Muscle layer of colon (tissue), 2 donors: ENCODE data around the gene WASHC4.

ENCODE experiments used
- H3K27ac ChIP-seq: one replicate; pipeline ENCODE4 v1.7.0; 2013; ENCODE audit warnings: low read depth, mild to moderate bottlenecking, low read length, moderate library complexity
- H3K27me3 ChIP-seq, 2 donors: one replicate each; pipeline ENCODE4 v1.7.0; 2013; ENCODE audit warnings: low read length in 2 of 2, mild to moderate bottlenecking in 2 of 2; ENCODE audit not compliant: insufficient read depth in 2 of 2, control insufficient read depth in 1 of 2
- H3K36me3 ChIP-seq: one replicate; pipeline ENCODE4 v1.7.0; 2013; ENCODE audit warnings: mild to moderate bottlenecking, low read length; ENCODE audit not compliant: insufficient read depth
- H3K4me1 ChIP-seq: one replicate; pipeline ENCODE4 v1.7.0; 2013; ENCODE audit warnings: mild to moderate bottlenecking, low read length; ENCODE audit not compliant: insufficient read depth
- H3K4me3 ChIP-seq, 2 donors: one replicate each; pipeline ENCODE4 v1.7.0; 2013; ENCODE audit warnings: low read length in 2 of 2, low read depth in 1 of 2, mild to moderate bottlenecking in 1 of 2, moderate library complexity in 1 of 2
- H3K9ac ChIP-seq: one replicate; pipeline ENCODE4 v1.7.0; 2013; ENCODE audit warnings: low read length
- H3K9me3 ChIP-seq: one replicate; pipeline ENCODE4 v1.7.0; 2013; ENCODE audit warnings: mild to moderate bottlenecking, low read length
- donor health status: abdominal sarcoma.
- donor health status: Adenocarcinoma of cecum.

WASHC4 gene

GRCh38 chr12:105138248-105138647, 30.7 kb downstream of the WASHC4 start:
- Histone ChIP-seq H3K4me1 (no peaks in the 10 kb centered on the region), H3K9me3 (no peaks in the 10 kb centered on the region), H3K9ac (no peak overlapping the region), H3K27me3 (no peaks in the 10 kb centered on the region), H3K27ac (no peak overlapping the region), H3K36me3 (peaks cover 61% of the 10 kb centered on the region), H3K4me3 (no peak overlapping the region)

- H3K36me3 ChIP-seq: peaks cover 45% of the 10 kb centered on the region
- H3K4me3 ChIP-seq: no peak overlapping the region
- no peaks in the 10 kb centered on the region for H3K4me1 ChIP-seq
- no peak overlapping the region for H3K9ac ChIP-seq
- H3K27ac ChIP-seq: no peak overlapping the region
- H3K27me3 ChIP-seq: no peaks in the 10 kb centered on the region
- H3K9me3 ChIP-seq: no peaks in the 10 kb centered on the region
Measured at GRCh38 chr12:105141320-105141922, 33.9 kb downstream of the WASHC4 start.

GRCh38 chr12:105142259-105142658, 34.7 kb downstream of the WASHC4 start:
- H3K36me3 ChIP-seq: peaks cover 36% of the 10 kb centered on the region
- no peak overlapping the region for H3K9ac ChIP-seq
- no peak overlapping the region for H3K4me3 ChIP-seq
- H3K27me3 ChIP-seq: no peaks in the 10 kb centered on the region
- H3K4me1 ChIP-seq: no peaks in the 10 kb centered on the region
- H3K27ac ChIP-seq: no peak overlapping the region
- H3K9me3 ChIP-seq: no peaks in the 10 kb centered on the region

- no peak overlapping the region for H3K4me3 ChIP-seq
- H3K9me3 ChIP-seq: no peaks in the 10 kb centered on the region
- peaks cover 58% of the 10 kb centered on the region for H3K36me3 ChIP-seq
- no peak overlapping the region for H3K27ac ChIP-seq
- no peaks in the 10 kb centered on the region for H3K27me3 ChIP-seq
- H3K9ac ChIP-seq: no peak overlapping the region
- H3K4me1 ChIP-seq: no peaks in the 10 kb centered on the region
Measured at GRCh38 chr12:105156260-105156659, 48.7 kb downstream of the WASHC4 start.

GRCh38 chr12:105157606-105158005, 50.1 kb downstream of the WASHC4 start:
- Histone ChIP-seq H3K9me3 (no peaks in the 10 kb centered on the region), H3K9ac (no peak overlapping the region), H3K27me3 (no peaks in the 10 kb centered on the region), H3K4me1 (peaks cover 8% of the 10 kb centered on the region), H3K36me3 (peaks cover 52% of the 10 kb centered on the region), H3K27ac (no peak overlapping the region), H3K4me3 (no peak overlapping the region)

- H3K27me3 ChIP-seq: no peaks in the 10 kb centered on the region
- peaks cover 8% of the 10 kb centered on the region for H3K4me1 ChIP-seq
- no peaks in the 10 kb centered on the region for H3K9me3 ChIP-seq
- no peak overlapping the region for H3K27ac ChIP-seq
- peaks cover 52% of the 10 kb centered on the region for H3K36me3 ChIP-seq
- H3K9ac ChIP-seq: no peak overlapping the region
- no peak overlapping the region for H3K4me3 ChIP-seq
Measured at GRCh38 chr12:105158876-105159275, 51.3 kb downstream of the WASHC4 start.

GRCh38 chr12:105162174-105162573, 54.6 kb downstream of the WASHC4 start:
- H3K9ac ChIP-seq: no peak overlapping the region
- H3K27ac ChIP-seq: no peak overlapping the region
- no peak overlapping the region for H3K4me3 ChIP-seq
- H3K27me3 ChIP-seq: no peaks in the 10 kb centered on the region
- H3K9me3 ChIP-seq: no peaks in the 10 kb centered on the region
- peaks cover 55% of the 10 kb centered on the region for H3K36me3 ChIP-seq
- peaks cover 8% of the 10 kb centered on the region for H3K4me1 ChIP-seq

GRCh38 chr12:105164068-105164467, 56.5 kb downstream of the WASHC4 start:
- Histone ChIP-seq H3K9ac (no peak overlapping the region), H3K27ac (no peak overlapping the region), H3K9me3 (no peaks in the 10 kb centered on the region), H3K4me1 (peaks cover 8% of the 10 kb centered on the region), H3K36me3 (peaks cover 47% of the 10 kb centered on the region), H3K27me3 (no peaks in the 10 kb centered on the region), H3K4me3 (no peak overlapping the region)

GRCh38 chr12:105166736-105167135, 59.2 kb downstream of the WASHC4 start:
- H3K27me3 ChIP-seq: no peaks in the 10 kb centered on the region
- H3K27ac ChIP-seq: no peak overlapping the region
- H3K4me1 ChIP-seq: peaks cover 5% of the 10 kb centered on the region
- no peak overlapping the region for H3K9ac ChIP-seq
- no peaks in the 10 kb centered on the region for H3K9me3 ChIP-seq
- no peak overlapping the region for H3K4me3 ChIP-seq
- H3K36me3 ChIP-seq: peaks cover 47% of the 10 kb centered on the region

GRCh38 chr12:105167346-105167745, 59.8 kb downstream of the WASHC4 start:
- Histone ChIP-seq H3K9ac (no peak overlapping the region), H3K27me3 (no peaks in the 10 kb centered on the region), H3K4me3 (no peak overlapping the region), H3K4me1 (no peaks in the 10 kb centered on the region), H3K27ac (no peak overlapping the region), H3K36me3 (peaks cover 47% of the 10 kb centered on the region), H3K9me3 (no peaks in the 10 kb centered on the region)

- Histone ChIP-seq H3K36me3 (peaks cover 45% of the 10 kb centered on the region), H3K9me3 (no peaks in the 10 kb centered on the region), H3K4me1 (no peaks in the 10 kb centered on the region), H3K4me3 (no peak overlapping the region), H3K9ac (no peak overlapping the region), H3K27ac (no peak overlapping the region), H3K27me3 (no peaks in the 10 kb centered on the region)
Measured at GRCh38 chr12:105168006-105168405, 60.5 kb downstream of the WASHC4 start.

GRCh38 chr12:105170139-105170538, 62.6 kb downstream of the WASHC4 start:
- H3K27me3 ChIP-seq: no peaks in the 10 kb centered on the region
- H3K4me1 ChIP-seq: no peaks in the 10 kb centered on the region
- H3K36me3 ChIP-seq: peaks cover 35% of the 10 kb centered on the region
- no peaks in the 10 kb centered on the region for H3K9me3 ChIP-seq
- no peak overlapping the region for H3K27ac ChIP-seq
- no peak overlapping the region for H3K9ac ChIP-seq
- H3K4me3 ChIP-seq: no peak overlapping the region
